HEK293 (cell line): ENCODE data around the gene OGFOD3.
A peak's percentile ranks its signal among the peaks of the same experiment; 100 is the strongest.

Source experiments
- KLF9 ChIP-seq: fragments of 450-650 bp; formaldehyde crosslinking; IDR thresholded peaks from 2 replicates; pipeline ENCODE4 v1.5.1; 2016; ENCODE audit warnings: missing biosample characterization, missing genetic modification characterization, low read depth
- ZNF132 ChIP-seq: fragments of 450-650 bp; formaldehyde crosslinking; IDR thresholded peaks from 2 replicates; pipeline ENCODE4 v1.5.1; 2017; ENCODE audit warnings: missing biosample characterization, missing genetic modification characterization, borderline replicate concordance
- ZNF302 ChIP-seq: fragments of 450-650 bp; formaldehyde crosslinking; IDR thresholded peaks from 2 replicates; pipeline ENCODE4 v1.5.1; 2016; ENCODE audit warnings: missing biosample characterization, missing genetic modification characterization, low read depth
- ZNF354C ChIP-seq: fragments of 450-650 bp; formaldehyde crosslinking; IDR thresholded peaks from 2 replicates; pipeline ENCODE4 v1.5.1; 2016; ENCODE audit warnings: missing biosample characterization, missing genetic modification characterization, low read depth, borderline replicate concordance
- ZNF707 ChIP-seq: fragments of 450-650 bp; formaldehyde crosslinking; IDR thresholded peaks from 2 replicates; pipeline ENCODE4 v1.5.1; 2016; ENCODE audit warnings: missing biosample characterization, missing genetic modification characterization
- ZNF76 ChIP-seq: fragments of 450-650 bp; formaldehyde crosslinking; IDR thresholded peaks from 2 replicates; pipeline ENCODE4; 2016; ENCODE audit warnings: low read depth, missing biosample characterization, missing genetic modification characterization, borderline replicate concordance
- ZNF768 ChIP-seq: fragments of 450-650 bp; formaldehyde crosslinking; IDR thresholded peaks from 2 replicates; pipeline ENCODE4 v1.5.1; 2018; ENCODE audit warnings: missing biosample characterization, mild to moderate bottlenecking, missing genetic modification characterization
- ZNF792 ChIP-seq: fragments of 450-650 bp; formaldehyde crosslinking; IDR thresholded peaks from 2 replicates; pipeline ENCODE4 v1.5.1; 2016; ENCODE audit warnings: missing biosample characterization, missing genetic modification characterization
- TF ChIP-seq, protein P1 (sequence below): fragments of 450-650 bp; formaldehyde crosslinking; optimal IDR thresholded peaks from 2 replicates; pipeline ENCODE3; 2016; ENCODE audit warnings: missing biosample characterization, mild to moderate bottlenecking, missing genetic modification characterization
- TF ChIP-seq, protein P2 (sequence below): fragments of 450-650 bp; formaldehyde crosslinking; IDR thresholded peaks from 2 replicates; pipeline ENCODE4 v1.5.1; 2016; ENCODE audit warnings: missing biosample characterization, missing genetic modification characterization
- TF ChIP-seq, protein P3 (sequence below): fragments of 450-650 bp; formaldehyde crosslinking; IDR thresholded peaks from 2 replicates; pipeline ENCODE4 v1.5.1; 2016; ENCODE audit warnings: missing biosample characterization, missing genetic modification characterization, borderline replicate concordance
- TF ChIP-seq, protein P4 (sequence below): fragments of 450-650 bp; formaldehyde crosslinking; IDR thresholded peaks from 2 replicates; pipeline ENCODE4 v1.5.1; 2017; ENCODE audit warnings: missing biosample characterization, missing genetic modification characterization
- TF ChIP-seq, protein P5 (sequence below): fragments of 450-650 bp; formaldehyde crosslinking; IDR thresholded peaks from 2 replicates; pipeline ENCODE4 v1.5.1; 2016; ENCODE audit warnings: missing biosample characterization, missing genetic modification characterization
- TF ChIP-seq, protein P6 (sequence below): fragments of 450-650 bp; formaldehyde crosslinking; IDR thresholded peaks from 2 replicates; pipeline ENCODE4 v1.5.1; 2016; ENCODE audit warnings: missing biosample characterization, missing genetic modification characterization

DNA sequence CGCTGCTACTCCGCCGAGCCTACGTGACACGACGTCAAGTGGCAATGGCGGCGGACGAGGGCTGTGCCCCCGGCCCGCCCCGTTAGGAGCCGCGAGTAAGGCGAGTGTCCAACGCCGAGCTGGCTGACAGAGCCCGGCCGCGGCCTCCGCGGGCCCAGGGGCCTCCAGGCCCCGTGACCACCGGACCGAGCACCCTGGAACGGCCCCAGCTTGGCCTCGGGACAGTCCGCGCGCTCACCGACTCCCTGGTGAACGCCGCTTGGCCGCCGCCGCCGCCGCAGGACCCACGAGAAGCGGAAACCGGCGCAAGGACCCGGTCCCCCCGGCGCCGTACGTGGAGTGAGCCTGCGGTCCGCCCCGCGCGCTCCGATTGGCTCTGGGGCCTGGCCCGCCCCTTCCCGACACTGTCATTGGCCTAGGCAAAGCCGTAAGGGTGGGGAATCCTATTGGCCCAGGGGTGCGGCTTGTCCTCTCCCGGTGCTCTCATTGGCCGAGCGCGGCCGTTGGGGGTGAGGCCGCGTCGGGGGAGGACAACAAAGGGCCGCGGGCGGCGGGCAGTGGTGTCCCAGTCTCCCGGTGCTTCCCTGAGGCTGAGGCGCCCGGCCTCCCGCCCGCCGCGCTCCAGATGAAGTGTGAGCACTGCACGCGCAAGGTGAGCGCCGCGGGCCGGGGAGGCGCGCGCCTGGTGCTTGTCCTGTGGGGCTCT, 39.9 kb upstream of the OGFOD3 start, which contains the start of gene NARF:
- TF ChIP-seq, protein P1, sequence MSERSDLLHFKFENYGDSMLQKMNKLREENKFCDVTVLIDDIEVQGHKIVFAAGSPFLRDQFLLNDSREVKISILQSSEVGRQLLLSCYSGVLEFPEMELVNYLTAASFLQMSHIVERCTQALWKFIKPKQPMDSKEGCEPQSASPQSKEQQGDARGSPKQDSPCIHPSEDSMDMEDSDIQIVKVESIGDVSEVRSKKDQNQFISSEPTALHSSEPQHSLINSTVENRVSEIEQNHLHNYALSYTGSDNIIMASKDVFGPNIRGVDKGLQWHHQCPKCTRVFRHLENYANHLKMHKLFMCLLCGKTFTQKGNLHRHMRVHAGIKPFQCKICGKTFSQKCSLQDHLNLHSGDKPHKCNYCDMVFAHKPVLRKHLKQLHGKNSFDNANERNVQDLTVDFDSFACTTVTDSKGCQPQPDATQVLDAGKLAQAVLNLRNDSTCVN (tag by site-specific recombination) = peak; percentile 84
- TF ChIP-seq ZNF707 (no peak), ZNF768 (no peak), KLF9 (tag by site-specific recombination) (peak; percentile 78), ZNF302 (tag by site-specific recombination) (no peak), ZNF354C (tag by site-specific recombination) (no peak), ZNF792 (tag by site-specific recombination) (no peak), ZNF76 (tag by site-specific recombination) (peak; percentile 70; the same call in 1 of the 2 replicates), ZNF132 (no peak)
- TF ChIP-seq, protein P2, sequence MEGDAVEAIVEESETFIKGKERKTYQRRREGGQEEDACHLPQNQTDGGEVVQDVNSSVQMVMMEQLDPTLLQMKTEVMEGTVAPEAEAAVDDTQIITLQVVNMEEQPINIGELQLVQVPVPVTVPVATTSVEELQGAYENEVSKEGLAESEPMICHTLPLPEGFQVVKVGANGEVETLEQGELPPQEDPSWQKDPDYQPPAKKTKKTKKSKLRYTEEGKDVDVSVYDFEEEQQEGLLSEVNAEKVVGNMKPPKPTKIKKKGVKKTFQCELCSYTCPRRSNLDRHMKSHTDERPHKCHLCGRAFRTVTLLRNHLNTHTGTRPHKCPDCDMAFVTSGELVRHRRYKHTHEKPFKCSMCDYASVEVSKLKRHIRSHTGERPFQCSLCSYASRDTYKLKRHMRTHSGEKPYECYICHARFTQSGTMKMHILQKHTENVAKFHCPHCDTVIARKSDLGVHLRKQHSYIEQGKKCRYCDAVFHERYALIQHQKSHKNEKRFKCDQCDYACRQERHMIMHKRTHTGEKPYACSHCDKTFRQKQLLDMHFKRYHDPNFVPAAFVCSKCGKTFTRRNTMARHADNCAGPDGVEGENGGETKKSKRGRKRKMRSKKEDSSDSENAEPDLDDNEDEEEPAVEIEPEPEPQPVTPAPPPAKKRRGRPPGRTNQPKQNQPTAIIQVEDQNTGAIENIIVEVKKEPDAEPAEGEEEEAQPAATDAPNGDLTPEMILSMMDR (tag by site-specific recombination) = no peak
- TF ChIP-seq, protein P3, sequence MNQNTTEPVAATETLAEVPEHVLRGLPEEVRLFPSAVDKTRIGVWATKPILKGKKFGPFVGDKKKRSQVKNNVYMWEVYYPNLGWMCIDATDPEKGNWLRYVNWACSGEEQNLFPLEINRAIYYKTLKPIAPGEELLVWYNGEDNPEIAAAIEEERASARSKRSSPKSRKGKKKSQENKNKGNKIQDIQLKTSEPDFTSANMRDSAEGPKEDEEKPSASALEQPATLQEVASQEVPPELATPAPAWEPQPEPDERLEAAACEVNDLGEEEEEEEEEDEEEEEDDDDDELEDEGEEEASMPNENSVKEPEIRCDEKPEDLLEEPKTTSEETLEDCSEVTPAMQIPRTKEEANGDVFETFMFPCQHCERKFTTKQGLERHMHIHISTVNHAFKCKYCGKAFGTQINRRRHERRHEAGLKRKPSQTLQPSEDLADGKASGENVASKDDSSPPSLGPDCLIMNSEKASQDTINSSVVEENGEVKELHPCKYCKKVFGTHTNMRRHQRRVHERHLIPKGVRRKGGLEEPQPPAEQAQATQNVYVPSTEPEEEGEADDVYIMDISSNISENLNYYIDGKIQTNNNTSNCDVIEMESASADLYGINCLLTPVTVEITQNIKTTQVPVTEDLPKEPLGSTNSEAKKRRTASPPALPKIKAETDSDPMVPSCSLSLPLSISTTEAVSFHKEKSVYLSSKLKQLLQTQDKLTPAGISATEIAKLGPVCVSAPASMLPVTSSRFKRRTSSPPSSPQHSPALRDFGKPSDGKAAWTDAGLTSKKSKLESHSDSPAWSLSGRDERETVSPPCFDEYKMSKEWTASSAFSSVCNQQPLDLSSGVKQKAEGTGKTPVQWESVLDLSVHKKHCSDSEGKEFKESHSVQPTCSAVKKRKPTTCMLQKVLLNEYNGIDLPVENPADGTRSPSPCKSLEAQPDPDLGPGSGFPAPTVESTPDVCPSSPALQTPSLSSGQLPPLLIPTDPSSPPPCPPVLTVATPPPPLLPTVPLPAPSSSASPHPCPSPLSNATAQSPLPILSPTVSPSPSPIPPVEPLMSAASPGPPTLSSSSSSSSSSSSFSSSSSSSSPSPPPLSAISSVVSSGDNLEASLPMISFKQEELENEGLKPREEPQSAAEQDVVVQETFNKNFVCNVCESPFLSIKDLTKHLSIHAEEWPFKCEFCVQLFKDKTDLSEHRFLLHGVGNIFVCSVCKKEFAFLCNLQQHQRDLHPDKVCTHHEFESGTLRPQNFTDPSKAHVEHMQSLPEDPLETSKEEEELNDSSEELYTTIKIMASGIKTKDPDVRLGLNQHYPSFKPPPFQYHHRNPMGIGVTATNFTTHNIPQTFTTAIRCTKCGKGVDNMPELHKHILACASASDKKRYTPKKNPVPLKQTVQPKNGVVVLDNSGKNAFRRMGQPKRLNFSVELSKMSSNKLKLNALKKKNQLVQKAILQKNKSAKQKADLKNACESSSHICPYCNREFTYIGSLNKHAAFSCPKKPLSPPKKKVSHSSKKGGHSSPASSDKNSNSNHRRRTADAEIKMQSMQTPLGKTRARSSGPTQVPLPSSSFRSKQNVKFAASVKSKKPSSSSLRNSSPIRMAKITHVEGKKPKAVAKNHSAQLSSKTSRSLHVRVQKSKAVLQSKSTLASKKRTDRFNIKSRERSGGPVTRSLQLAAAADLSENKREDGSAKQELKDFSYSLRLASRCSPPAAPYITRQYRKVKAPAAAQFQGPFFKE = no peak
- TF ChIP-seq, protein P4, sequence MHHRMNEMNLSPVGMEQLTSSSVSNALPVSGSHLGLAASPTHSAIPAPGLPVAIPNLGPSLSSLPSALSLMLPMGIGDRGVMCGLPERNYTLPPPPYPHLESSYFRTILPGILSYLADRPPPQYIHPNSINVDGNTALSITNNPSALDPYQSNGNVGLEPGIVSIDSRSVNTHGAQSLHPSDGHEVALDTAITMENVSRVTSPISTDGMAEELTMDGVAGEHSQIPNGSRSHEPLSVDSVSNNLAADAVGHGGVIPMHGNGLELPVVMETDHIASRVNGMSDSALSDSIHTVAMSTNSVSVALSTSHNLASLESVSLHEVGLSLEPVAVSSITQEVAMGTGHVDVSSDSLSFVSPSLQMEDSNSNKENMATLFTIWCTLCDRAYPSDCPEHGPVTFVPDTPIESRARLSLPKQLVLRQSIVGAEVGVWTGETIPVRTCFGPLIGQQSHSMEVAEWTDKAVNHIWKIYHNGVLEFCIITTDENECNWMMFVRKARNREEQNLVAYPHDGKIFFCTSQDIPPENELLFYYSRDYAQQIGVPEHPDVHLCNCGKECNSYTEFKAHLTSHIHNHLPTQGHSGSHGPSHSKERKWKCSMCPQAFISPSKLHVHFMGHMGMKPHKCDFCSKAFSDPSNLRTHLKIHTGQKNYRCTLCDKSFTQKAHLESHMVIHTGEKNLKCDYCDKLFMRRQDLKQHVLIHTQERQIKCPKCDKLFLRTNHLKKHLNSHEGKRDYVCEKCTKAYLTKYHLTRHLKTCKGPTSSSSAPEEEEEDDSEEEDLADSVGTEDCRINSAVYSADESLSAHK (tag by site-specific recombination) = no peak
- TF ChIP-seq, protein P5, sequence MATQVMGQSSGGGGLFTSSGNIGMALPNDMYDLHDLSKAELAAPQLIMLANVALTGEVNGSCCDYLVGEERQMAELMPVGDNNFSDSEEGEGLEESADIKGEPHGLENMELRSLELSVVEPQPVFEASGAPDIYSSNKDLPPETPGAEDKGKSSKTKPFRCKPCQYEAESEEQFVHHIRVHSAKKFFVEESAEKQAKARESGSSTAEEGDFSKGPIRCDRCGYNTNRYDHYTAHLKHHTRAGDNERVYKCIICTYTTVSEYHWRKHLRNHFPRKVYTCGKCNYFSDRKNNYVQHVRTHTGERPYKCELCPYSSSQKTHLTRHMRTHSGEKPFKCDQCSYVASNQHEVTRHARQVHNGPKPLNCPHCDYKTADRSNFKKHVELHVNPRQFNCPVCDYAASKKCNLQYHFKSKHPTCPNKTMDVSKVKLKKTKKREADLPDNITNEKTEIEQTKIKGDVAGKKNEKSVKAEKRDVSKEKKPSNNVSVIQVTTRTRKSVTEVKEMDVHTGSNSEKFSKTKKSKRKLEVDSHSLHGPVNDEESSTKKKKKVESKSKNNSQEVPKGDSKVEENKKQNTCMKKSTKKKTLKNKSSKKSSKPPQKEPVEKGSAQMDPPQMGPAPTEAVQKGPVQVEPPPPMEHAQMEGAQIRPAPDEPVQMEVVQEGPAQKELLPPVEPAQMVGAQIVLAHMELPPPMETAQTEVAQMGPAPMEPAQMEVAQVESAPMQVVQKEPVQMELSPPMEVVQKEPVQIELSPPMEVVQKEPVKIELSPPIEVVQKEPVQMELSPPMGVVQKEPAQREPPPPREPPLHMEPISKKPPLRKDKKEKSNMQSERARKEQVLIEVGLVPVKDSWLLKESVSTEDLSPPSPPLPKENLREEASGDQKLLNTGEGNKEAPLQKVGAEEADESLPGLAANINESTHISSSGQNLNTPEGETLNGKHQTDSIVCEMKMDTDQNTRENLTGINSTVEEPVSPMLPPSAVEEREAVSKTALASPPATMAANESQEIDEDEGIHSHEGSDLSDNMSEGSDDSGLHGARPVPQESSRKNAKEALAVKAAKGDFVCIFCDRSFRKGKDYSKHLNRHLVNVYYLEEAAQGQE (tag by site-specific recombination) = 0 out of 2 replicates have a peak, but pooled peaks have one; percentile 37
- TF ChIP-seq, protein P6, sequence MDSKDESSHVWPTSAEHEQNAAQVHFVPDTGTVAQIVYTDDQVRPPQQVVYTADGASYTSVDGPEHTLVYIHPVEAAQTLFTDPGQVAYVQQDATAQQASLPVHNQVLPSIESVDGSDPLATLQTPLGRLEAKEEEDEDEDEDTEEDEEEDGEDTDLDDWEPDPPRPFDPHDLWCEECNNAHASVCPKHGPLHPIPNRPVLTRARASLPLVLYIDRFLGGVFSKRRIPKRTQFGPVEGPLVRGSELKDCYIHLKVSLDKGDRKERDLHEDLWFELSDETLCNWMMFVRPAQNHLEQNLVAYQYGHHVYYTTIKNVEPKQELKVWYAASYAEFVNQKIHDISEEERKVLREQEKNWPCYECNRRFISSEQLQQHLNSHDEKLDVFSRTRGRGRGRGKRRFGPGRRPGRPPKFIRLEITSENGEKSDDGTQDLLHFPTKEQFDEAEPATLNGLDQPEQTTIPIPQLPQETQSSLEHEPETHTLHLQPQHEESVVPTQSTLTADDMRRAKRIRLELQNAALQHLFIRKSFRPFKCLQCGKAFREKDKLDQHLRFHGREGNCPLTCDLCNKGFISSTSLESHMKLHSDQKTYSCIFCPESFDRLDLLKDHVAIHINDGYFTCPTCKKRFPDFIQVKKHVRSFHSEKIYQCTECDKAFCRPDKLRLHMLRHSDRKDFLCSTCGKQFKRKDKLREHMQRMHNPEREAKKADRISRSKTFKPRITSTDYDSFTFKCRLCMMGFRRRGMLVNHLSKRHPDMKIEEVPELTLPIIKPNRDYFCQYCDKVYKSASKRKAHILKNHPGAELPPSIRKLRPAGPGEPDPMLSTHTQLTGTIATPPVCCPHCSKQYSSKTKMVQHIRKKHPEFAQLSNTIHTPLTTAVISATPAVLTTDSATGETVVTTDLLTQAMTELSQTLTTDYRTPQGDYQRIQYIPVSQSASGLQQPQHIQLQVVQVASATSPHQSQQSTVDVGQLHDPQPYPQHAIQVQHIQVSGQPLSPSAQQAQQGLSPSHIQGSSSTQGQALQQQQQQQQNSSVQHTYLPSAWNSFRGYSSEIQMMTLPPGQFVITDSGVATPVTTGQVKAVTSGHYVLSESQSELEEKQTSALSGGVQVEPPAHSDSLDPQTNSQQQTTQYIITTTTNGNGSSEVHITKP (tag by site-specific recombination) = peak; percentile 96
